Umbilical cord (tissue), 2 donors: ENCODE measurements around the gene FANK1. TPM values are rescaled to one million over a fixed set of nuclear protein-coding genes. Genes with fewer than 3 reads are reported as not detected.
A peak's percentile ranks its signal among the peaks of the same experiment; 100 is the strongest.
"Not testable (repeated sequence)": the region's sequence is repeated elsewhere in the genome, so short reads cannot be mapped to it uniquely, and the experiment has no call there.

Experiments used
- DNase-seq: peaks from one replicate; pipeline ENCODE4 v3.0.0-alpha.2; 2015; ENCODE audit warnings: low spot score
- total RNA-seq: library from RNA; depleted of rRNA; stranded (reverse); fragments of >200 nt; gene quantifications from one replicate; pipeline ENCODE4 v1.2.3, GENCODE V29; 2014; ENCODE audit warnings: low replicate concordance; ENCODE audit not compliant: insufficient read depth

FANK1 gene
- total RNA-seq, 1 donor from 2014 or later: 4.3 TPM

DNA sequence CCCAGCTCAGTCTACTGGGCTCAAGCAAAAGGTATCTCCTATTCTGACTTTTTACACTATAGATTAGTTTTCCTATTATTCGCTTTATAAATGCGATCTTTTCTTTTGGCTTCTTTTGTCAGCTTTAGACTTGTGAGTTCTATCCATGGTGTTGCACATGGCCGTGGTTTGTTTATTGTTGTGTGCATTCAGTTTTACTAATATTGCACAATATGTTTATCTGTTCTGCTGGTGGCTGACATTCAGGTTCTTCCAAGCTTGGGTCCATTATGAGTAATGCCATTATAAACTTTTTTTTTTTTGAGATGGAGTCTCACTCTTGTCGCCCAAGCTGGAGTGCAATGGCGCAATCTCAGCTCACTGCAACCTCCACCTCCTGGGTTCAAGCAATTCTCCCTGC lies 30.9 kb downstream of the FANK1 start:
- not testable (repeated sequence) for DNase-seq

DNA sequence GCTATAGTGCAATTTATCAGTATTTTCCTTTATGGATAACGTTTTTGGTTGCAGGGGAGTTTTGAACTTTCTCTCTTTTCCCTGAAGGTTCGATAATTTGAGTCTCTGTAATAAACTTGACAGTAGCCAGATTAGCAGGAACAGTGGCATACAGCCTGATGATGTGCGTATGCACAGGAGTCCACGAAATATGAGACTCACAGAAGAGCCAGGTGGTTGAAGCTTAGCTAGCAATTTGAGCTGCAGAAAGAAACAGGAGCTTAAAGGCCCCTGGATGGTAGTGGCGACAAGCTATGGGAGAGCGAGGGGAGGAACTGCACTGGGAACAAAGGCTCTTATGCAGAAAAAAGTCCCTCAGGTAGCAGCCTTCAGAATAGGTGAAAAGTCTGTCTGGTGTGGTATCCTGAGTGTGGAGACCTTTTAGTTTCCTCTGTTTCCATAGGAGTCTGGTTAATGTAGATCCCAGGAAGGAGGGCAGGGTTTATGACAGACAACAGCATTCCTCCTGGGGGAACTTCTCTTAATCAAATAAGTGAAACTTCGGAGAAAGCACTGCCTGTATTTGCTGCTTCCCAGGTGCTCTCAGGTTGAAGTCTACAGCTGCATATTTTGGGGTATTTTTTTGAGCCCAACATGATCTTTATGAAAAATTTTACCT lies 32.7 kb downstream of the FANK1 start:
- no peak for DNase-seq

DNA sequence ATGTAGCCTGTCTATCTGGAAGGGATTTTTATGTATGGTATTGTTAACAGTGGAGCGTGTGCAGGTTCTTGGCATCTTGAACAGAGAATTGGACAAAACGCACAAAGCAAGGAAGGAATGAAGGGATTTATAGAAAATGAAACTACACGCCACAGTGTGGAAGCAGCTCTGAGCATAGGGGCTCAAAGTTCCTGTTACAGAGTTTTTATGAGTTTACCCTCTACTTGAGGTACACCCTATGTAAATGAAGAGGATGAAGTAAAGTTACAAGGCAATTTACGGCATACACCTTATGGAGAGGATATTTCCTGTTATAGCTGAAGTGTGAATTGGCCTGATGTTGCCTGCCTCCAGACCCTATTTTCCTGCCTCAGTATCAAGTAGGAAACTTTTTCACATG lies 33.3 kb downstream of the FANK1 start:
- DNase-seq: no peak

DNA sequence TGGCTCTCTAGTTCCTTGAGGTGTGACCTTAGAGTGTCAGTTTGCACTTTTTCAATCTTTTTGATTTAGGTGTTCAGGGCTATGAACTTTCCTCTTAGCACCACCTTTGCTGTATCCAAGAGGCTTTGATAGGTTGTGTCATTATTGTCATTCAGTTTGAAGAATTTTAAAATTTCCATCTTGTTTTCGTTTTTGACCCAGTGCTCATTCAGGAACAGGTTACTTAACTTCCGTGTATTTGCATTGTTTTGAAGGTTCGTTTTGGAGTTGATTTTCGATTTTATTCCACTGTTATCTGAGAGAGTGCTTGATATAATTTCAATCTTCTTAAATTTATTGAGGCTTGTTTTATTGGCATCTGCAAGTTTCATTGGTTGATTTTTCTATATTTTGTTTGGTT lies 37.3 kb downstream of the FANK1 start:
- no peak for DNase-seq

DNA sequence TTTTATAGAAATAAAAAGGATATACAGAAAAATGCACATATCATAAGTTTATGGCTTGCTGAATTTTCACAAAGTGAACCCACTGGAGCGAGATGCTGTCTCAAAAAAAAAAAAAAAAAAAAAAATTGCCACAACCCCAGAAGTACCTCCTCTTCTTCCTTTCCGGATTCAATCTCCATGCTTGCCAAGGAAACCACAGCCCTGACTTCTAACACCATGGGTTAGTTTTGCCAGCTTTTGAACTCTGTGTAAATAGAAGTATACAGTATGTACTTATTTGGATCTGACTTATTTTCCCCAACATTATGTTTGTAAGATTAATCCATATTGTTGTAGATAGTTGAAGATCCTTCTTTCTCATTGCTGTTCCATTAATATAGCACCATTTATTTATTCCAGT lies 40.0 kb downstream of the FANK1 start:
- no peak for DNase-seq

DNA sequence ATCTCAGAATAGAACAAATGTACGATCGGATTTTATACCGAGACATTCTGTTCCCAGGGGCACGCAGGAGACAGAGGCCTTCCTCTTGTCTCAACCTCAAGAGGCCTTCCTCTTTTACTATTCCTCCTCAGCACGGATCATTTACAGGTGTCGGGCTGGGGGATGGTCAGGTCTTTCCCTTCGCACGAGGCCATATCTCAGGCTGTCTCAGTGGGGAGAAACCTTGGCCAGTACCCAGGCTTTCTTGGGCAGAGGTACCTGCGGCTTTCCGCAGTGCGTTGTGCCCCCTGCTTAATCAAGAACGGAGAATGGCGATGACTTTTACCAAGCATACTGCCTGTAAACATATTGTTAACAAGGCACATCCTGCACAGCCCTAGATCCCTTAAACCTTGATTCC lies 44.2 kb downstream of the FANK1 start:
- no peak for DNase-seq

DNA sequence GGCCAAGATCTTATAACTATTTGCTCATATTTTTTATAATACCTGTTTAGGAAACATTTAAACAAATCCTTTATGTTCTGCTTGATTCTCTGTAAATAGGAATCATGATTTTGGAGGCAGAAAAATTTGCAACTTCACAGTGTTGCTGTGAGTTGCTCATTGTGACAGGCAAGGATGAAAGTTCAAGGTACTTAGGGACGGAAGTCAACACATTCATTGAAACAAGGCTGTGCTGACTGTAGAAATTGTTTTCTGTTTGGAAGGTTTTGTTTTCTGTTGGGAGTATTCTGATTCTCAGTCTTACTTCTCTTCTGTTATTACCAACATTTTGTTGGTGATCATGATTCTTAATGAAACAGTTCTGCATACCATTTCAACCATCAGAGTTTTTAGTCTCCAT lies 54.9 kb downstream of the FANK1 start:
- no peak for DNase-seq

DNA sequence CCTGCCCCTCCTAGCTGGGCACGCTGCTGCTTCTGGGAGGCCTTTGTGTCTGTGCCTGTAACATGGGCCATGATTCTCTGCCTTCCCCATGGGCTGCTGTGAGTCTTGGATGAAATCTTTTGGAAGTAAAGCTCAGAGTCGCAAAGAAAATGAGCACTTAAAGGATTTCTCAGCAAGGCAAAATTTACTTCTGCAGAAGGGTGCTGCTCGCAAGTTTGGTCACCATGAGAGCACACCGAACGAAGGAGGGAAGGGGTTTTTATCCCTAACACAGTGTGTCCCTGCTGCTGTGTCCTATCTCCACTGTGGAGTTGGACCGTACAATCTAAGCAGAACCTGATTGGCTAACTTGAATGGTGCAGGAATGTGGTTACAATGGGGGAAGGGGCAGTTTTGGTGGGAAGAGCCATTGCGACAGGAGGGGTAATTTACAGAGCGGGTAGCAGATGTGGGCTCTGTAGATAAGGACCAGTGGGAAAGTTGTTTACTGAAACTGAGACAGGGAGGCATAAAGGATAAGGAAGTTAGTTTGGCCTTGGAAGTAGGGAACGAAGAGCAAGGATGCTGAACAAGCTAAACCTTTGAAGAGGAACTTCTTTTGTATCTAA lies 57.5 kb downstream of the FANK1 start:
- DNase-seq: no peak

DNA sequence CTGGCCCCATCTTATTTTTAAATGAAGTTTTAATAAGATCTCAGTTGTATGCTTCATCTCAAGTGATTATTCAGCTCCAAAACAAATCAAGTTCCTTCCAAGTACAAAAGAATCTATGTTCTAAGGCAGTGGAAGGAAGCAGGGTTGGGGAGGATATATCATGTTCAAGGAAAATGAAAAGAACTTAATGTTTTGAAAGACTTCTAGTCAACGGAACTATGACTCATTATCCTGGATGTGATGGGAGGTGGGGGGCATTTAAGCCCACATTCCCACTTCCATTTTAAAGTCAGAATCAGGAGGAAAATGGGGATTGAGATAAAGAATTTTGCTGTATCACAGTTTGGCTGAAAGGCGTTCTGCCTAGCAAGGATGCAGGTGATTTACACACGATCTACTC lies 59.4 kb downstream of the FANK1 start:
- DNase-seq: no peak

DNA sequence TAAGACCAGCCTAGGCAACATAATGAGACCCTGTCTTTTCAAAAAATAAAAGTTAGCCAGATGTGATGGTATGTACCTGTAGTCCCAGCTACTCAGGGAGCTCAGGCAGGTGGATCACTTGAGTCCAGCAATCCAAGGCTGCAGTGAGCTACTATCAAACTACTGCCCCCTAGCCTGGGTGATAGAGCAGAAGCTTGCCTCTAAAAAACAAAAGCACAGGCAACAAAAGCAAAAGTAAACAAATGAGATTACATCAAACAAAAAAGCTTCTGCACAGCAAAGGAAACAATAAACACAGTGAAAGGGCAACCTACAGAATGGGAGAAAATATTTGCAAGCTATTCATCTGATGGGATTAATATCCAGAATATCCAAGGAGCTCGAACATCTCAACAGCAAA lies 65.4 kb downstream of the FANK1 start:
- DNase-seq: no peak

DNA sequence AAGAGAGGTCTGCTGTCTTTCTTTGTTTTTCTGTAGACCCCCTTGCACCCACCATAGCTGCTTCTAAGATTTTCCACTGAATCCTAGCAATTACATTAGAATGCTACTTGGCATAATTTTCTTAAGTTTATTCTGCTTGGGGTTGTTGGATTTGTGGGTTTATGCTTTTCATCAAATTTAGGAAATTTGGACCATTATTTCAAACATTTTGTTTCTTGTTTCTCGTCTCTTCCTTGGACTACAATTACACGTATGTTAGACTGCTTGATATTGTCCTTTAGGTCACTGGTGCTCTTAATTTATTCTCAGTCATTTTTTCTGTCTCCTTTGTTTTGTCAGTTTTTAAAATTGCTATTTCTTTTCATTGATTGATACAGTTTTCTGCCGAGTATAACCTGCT lies 65.8 kb downstream of the FANK1 start:
- no peak for DNase-seq

DNA sequence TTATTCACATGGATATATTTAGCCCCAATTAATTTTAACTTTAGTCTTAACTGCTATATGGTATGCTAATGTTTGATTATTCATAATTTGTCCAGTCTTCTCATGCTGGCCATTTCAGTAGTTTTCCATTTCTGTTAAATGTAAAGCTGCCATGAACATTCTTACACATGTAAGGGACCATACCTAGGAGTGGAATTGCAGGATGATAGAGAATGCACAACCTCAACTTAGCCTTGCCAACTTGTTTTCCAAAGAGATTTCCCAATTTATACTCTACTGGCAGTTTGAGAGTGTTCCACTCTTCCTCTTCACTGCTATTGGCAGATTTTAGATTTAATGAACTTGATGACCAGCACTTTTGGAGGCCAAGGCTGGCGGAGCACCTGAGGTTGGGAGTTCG lies 68.2 kb downstream of the FANK1 start:
- DNase-seq: no peak

DNA sequence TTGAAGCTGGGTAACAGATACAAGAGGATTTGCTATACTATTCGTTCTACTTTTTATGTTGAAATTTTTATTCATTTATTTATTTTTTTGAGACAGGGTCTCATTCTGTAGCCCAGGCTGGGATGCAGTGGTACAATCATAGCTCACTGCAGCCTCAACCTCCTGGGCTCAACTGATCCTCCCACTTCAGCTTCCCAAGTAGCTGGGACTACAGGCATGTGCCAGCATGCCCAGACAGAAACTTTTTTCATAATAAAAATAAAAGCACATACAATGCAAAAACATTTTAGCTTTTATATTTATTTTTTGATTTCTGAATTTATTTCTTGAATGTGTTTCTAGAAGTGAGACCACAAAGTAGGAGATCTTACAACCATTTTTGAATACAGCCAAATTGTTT lies 71.2 kb downstream of the FANK1 start:
- DNase-seq: no peak

DNA sequence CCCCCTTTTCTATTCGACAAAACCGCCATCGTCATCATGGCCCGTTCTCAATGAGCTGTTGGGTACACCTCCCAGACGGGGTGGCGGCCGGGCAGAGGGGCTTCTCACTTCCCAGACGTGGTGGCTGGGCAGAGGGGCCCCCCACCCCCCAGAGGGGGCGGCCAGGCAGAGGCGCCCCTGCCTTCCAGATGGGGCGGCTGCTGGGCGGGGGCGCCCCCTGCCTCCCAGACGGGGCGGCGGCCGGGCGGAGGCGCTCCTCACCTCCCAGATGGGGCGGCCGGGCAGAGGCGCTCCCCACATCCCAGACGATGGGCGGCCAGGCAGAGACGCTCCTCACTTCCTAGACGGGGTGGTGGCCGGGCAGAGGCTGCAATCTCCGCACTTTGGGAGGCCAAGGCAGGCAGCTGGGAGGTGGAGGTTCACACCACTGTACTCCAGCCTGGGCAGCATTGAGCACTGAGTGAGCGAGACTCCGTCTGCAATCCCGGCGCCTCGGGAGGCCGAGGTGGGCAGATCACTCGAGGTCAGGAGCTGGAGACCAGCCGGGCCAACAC lies 73.8 kb downstream of the FANK1 start:
- DNase-seq: not testable (repeated sequence)

DNA sequence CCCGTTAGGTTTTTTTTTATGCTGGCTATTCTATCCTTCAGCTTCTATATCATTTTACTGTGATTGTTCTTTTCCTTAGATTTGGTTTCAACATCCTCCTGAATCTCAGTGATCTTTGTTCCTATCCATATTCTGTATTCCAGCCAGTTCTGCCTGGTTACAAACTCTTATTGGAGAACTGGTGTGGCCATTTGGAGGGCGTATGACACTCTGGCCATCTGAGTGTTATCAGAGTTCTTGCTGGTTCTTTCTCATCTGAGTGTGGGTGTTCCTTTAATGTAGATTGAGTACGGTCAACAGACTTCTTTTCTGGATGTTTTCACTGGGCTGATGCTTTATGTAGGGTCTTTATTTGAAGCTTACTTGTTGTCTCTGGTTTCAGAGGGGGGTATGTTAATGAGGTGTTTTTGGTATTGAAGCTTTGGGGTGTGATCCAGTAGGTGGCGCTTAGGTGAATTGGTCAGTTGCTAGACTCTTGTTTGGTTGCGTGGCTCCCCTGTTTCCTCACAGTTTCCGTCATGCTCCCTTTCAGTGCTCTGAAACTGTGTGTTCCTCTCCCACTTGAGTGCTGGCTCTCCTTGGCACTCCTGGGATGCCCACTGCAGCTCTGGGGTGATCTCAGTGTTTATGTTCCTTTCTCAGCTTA lies 80.7 kb downstream of the FANK1 start:
- DNase-seq: no peak

DNA sequence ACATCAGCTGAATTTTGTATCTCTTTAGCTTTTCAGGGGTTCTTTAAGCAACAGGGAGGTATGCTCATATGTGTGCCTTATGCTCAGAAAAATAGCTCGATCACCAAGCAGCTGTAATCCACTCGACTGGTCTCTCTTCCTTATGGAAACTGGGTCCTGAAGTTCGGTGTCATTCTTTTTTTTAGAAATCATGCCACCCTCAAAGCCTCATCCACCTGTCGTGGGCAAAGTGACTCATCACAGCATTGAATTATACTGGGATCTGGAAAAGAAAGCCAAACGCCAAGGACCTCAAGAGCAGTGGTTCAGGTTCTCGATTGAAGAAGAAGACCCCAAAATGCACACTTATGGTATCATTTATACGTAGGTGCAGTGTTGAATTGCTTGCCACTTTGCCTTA lies 83.6 kb downstream of the FANK1 start:
- DNase-seq: no peak

DNA sequence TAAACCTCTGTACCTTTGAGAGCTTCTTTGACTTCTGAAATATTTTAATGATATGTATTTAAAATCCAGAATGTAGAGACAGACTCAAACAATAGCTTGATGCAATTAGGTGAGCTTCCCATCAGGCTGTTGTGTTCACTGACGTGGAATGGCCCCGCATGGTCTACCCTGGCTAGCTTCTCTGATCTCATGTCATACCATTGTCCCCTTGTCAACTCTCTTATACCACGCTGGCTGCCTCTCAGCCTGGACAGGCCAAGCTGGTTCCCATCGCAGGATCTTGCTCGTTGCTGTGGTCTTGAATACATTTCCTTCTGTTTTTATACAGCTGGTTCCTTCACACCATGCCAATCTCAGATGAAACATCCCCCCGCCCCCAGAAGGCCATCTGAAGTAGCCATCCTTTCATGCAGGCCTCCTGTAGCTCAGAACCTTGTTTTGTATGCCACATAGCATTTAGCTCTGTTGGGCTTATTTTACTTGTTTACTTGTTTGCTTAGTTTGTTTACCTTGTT lies 84.2 kb downstream of the FANK1 start:
- no peak for DNase-seq

DNA sequence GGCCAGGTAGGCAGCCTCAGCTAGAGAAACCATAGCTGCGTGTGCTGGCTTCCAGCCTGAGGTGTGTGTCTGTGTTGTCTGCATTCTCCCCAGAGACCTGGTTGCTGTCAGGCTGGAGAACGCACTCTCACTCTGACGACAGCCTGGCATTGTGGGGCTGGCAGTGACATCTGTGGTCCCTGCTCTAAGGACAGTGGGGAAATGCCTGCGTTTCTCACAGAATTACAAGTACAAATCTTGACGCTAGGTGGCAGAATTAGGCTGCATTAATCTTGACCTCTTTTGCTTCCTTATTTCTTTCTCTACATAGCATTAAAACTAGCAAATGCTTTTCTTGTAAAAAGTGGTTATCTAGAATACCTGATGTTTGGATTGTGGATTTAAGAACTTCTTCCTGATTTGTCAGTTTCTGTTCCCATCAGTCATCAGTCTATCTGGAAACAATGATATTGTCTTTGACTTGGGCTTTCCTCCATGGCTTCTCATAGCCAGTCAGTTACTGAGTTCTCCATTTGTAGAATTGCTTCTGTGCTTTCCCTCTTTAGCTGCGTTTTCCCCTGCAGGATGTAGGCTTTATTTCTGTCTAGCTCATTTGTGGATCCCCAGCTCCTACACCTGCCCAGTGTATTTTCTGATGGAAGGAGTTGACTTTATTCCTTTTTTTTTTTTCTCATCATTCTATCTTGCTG lies 86.0 kb downstream of the FANK1 start:
- peak; percentile 90 for DNase-seq

DNA sequence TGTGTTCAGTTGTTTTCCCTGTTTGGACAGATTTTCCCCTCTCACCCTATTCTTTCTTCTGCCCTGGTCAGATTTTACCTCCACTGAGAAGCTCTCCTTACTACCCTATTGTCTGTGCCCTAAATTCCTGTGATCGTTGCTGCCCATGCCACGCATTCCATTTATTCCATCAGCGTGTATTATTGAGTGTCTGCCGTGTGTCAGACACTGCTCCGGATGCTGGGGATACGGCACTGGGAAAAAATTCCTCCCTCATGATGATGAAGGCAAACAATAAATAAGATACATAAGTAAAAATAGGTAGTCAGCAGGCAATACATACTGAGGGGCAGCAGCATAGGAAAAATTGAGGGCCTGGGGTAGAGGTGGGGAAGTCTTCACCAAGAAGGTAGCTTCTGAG lies 86.8 kb downstream of the FANK1 start:
- peak; percentile 17 for DNase-seq

DNA sequence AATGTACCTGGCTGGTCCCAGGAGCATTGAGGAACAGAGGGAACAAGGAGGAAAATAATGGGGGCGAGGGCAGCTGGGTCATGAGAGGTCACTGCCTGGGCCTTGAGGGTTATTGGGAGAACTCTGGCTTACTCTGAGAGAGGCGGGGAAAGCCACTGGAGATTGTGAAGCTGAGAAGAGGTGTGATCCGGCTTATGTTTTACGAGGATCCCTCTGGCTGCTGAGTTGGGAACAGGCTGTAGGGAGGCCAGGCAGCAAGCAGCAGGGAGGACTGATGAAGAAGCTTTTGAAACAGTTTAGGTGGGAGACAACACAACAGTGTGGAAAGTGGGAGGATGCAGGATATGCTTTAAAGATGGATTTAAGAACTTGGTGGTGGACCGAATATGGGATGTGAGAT lies 87.3 kb downstream of the FANK1 start:
- DNase-seq: peak; percentile 65

DNA sequence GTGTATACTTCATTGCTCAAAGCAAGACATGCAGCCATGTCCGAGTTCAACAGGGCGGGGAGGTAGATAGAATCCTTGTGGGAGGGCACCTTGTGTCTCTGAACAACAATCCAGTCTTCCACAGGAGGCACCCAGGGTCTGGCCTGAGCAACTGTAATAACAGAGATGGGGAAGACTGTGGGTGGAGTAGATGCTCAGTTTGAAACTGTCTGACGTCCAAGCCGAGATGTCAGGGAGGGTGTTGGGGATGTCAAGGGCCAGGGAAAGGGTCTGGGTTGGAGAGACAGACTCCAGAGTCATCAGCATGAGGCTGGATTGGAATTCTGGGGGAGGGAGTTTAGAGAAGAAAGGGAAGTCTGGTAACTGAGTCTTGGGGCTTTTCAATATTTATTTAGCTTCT lies 88.0 kb downstream of the FANK1 start:
- peak; percentile 22 for DNase-seq

DNA sequence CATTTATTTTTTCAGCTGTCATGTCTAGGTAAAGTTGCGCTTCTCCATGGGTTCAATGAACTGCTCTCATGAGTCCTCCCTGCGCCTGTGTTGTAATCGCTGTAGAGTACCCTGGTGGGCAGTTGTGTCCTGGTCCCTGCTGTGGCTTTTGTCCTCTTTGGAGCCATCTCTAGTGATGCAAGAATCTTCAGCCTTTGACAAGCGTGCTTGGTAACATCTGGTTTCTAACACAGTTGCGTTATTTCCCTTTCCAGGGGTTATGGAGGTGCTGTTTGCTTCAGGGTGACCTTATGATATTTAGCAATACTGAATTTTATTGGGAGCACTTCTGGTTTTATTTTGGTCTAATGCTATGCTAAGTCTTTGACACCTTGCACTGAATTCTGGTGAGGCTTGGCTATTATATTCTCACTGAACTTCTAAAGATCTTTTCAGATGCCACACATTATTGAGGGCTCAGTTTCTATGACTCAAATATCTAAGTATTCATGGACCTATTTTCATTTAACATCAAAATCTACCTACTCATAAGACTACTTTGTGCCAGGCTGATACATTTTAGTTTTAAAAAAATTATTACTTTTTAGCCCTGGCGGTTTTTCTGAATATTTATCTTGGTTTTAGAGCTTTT lies 88.6 kb downstream of the FANK1 start:
- no peak for DNase-seq
